DND-41 (cell line): ENCODE data around the gene RCAN1.

Source experiments
- EZH2 ChIP-seq: IDR thresholded peaks from 3 replicates; pipeline ENCODE4 v1.6.1; 2012; ENCODE audit warnings: borderline replicate concordance, low read depth, mild to moderate bottlenecking, moderate library complexity, low read length, inconsistent platforms; ENCODE audit not compliant: severe bottlenecking
- TF ChIP-seq, protein P1 (sequence below): IDR thresholded peaks from 2 replicates; pipeline ENCODE4 v1.5.1; 2012; ENCODE audit warnings: borderline replicate concordance, low read length, moderate library complexity, mild to moderate bottlenecking; ENCODE audit not compliant: poor library complexity, severe bottlenecking; ENCODE audit errors: extremely low read depth

DNA sequence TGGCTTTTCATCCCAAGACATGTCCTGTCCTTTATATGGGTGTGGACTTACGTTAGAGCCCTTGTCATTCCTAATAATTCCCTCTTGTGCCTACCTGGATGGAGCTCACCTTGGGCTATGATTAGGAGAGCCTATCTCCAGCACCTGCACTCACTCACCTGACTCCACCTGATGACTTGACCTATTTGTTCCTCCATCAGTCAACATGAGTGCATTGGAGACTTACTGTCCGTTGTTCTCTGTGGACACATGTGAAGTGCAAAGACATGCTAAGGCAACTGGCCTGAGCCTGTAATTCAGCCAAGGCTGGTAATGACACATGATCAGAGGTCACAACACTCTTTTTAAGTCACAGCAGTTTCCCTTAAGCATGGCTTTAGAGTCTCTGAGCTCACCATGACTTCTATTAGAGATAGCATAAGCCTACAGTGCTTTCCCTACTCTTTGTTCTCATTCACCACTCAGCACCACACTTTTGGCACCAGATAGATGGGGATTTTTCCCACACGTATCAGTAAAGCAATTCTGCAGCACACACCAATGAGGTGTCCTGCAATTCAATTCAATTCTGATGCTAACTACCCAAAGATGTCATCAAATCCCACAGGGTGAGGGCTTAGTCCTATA is 112.3 kb downstream of the RCAN1 start:
- TF ChIP-seq EZH2: no peak
- TF ChIP-seq, protein P1, sequence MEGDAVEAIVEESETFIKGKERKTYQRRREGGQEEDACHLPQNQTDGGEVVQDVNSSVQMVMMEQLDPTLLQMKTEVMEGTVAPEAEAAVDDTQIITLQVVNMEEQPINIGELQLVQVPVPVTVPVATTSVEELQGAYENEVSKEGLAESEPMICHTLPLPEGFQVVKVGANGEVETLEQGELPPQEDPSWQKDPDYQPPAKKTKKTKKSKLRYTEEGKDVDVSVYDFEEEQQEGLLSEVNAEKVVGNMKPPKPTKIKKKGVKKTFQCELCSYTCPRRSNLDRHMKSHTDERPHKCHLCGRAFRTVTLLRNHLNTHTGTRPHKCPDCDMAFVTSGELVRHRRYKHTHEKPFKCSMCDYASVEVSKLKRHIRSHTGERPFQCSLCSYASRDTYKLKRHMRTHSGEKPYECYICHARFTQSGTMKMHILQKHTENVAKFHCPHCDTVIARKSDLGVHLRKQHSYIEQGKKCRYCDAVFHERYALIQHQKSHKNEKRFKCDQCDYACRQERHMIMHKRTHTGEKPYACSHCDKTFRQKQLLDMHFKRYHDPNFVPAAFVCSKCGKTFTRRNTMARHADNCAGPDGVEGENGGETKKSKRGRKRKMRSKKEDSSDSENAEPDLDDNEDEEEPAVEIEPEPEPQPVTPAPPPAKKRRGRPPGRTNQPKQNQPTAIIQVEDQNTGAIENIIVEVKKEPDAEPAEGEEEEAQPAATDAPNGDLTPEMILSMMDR: no peak
